Measurements from ENCODE around the gene CASS4. TPM values are rescaled to one million over a fixed set of nuclear protein-coding genes. Genes with fewer than 3 reads are reported as not detected.

Gene CASS4
- total RNA-seq, 1 experiment from 2014 or later, result 0.13 TPM

GRCh38 chr20:56451056-56451765, 39.2 kb downstream of the CASS4 start (continued):
- TF ChIP-seq ESRRA (CRISPR knock-in tag; IDR thresholded peaks at IDR 0.05; ENCODE audit: borderline replicate concordance) (no peak), PREB (CRISPR knock-in tag; IDR thresholded peaks at IDR 0.05; ENCODE audit: borderline replicate concordance) (no peak), ZNF281 (CRISPR knock-in tag; IDR thresholded peaks at IDR 0.05) (no peak), CDX4 (CRISPR knock-in tag; IDR thresholded peaks at IDR 0.05; ENCODE audit: borderline replicate concordance) (no peak), ATF1 (CRISPR knock-in tag; IDR thresholded peaks at IDR 0.05) (no peak), HMGA2 (CRISPR knock-in tag; IDR thresholded peaks at IDR 0.05) (no peak), ARID4B (CRISPR knock-in tag; IDR thresholded peaks at IDR 0.05; ENCODE audit: borderline replicate concordance) (no peak), ZNF423 (CRISPR knock-in tag; IDR thresholded peaks at IDR 0.05) (no peak)

- H3K4me3 Mint-ChIP-seq, result no peak overlapping the region
- POLR2A ChIA-PET, result no interaction called here
These were observed 41.3 kb downstream of the CASS4 start for GRCh38 chr20:56453352-56453751.

More at GRCh38 chr20:56453352-56453751, 41.3 kb downstream of the CASS4 start:
- Mint-ChIP-seq H3K4me1 (no peaks in the 10 kb centered on the region), H3K9me3 (no peaks in the 10 kb centered on the region), H3K36me3 (no peaks in the 10 kb centered on the region), H3K27ac (no peak overlapping the region), H3K27me3 (ENCODE audit: low read depth) (peaks cover 10% of the 10 kb centered on the region; the same call in 1 of the 2 replicates)
- CTCF ChIA-PET, result no interaction called here
- DNase-seq (ENCODE audit: low spot score) (no peak), ATAC-seq (no peak)
- TF ChIP-seq ESRRA (CRISPR knock-in tag; IDR thresholded peaks at IDR 0.05; ENCODE audit: borderline replicate concordance) (no peak), ZMAT4 (CRISPR knock-in tag; IDR thresholded peaks at IDR 0.05) (no peak), CBFB (CRISPR knock-in tag; IDR thresholded peaks at IDR 0.05; ENCODE audit: low read depth) (no peak), OVOL2 (CRISPR knock-in tag; IDR thresholded peaks at IDR 0.05; ENCODE audit: borderline replicate concordance) (no peak), TP53 (CRISPR knock-in tag; IDR thresholded peaks at IDR 0.05) (no peak), GABPB1 (CRISPR knock-in tag; IDR thresholded peaks at IDR 0.05) (no peak), ZNF263 (CRISPR knock-in tag; IDR thresholded peaks at IDR 0.05; ENCODE audit: low read depth) (no peak), MLX (CRISPR knock-in tag; IDR thresholded peaks at IDR 0.05) (no peak)
